Neural progenitor cell (in vitro differentiated cells): Measurements from ENCODE around the gene MESD. TPM values are rescaled to one million over a fixed set of nuclear protein-coding genes. Genes with fewer than 3 reads are reported as not detected.

Source experiments
- DNase-seq: peaks from one replicate; pipeline ENCODE4 v3.0.0-alpha.2; 2016; ENCODE audit warnings: low spot score
- H2AFZ ChIP-seq: fragments of 200-600 bp; sonication (generic); replicated peaks from 2 replicates; pipeline ENCODE4 v1.6.1; 2016; ENCODE audit warnings: antibody characterized with exemption
- H3F3A ChIP-seq: fragments of 200-600 bp; sonication (generic); 2 replicates; pipeline ENCODE4 v1.6.1; 2016; ENCODE audit warnings: antibody characterized with exemption, low read depth
- H3K27ac ChIP-seq: fragments of 200-600 bp; sonication (generic); 2 replicates; pipeline ENCODE4 v1.5.1; 2016; ENCODE audit warnings: mild to moderate bottlenecking
- H3K27me3 ChIP-seq: fragments of 200-600 bp; sonication (generic); 2 replicates; pipeline ENCODE4 v1.6.1; 2016; ENCODE audit warnings: mild to moderate bottlenecking, moderate library complexity
- H3K36me3 ChIP-seq: fragments of 200-600 bp; sonication (generic); 2 replicates; pipeline ENCODE4 v1.5.1; 2016
- H3K4me1 ChIP-seq: fragments of 200-600 bp; sonication (generic); 2 replicates; pipeline ENCODE4 v1.6.1; 2016; ENCODE audit warnings: mixed run types
- H3K4me2 ChIP-seq: fragments of 200-600 bp; sonication (generic); 2 replicates; pipeline ENCODE4 v1.6.1; 2016
- H3K4me3 ChIP-seq: fragments of 200-600 bp; sonication (generic); 2 replicates; pipeline ENCODE4 v1.5.1; 2016
- H3K79me2 ChIP-seq: fragments of 200-600 bp; sonication (generic); 2 replicates; pipeline ENCODE4 v1.6.1; 2016; ENCODE audit warnings: low read depth
- H3K9ac ChIP-seq: fragments of 200-600 bp; sonication (generic); 2 replicates; pipeline ENCODE4 v1.6.1; 2016
- H3K9me3 ChIP-seq: fragments of 200-600 bp; sonication (generic); 2 replicates; pipeline ENCODE4 v1.5.1; 2016; ENCODE audit warnings: low read depth
- H4K20me1 ChIP-seq: fragments of 200-600 bp; sonication (generic); 2 replicates; pipeline ENCODE4 v1.6.1; 2016; ENCODE audit warnings: low read depth
- H3K27ac Mint-ChIP-seq: 3 replicates; pipeline ENCODE4 v1.8.0; 2021; ENCODE audit warnings: mixed read lengths
- H3K27me3 Mint-ChIP-seq: 2 replicates; pipeline ENCODE4 v1.8.0; 2022; ENCODE audit warnings: low read depth, mild to moderate bottlenecking, inconsistent platforms, moderate library complexity, mixed read lengths; ENCODE audit not compliant: insufficient read depth
- H3K36me3 Mint-ChIP-seq: 3 replicates; pipeline ENCODE4 v1.8.0; 2021; ENCODE audit warnings: mixed read lengths
- H3K4me1 Mint-ChIP-seq: 3 replicates; pipeline ENCODE4 v1.8.0; 2021; ENCODE audit warnings: mixed read lengths
- H3K4me3 Mint-ChIP-seq: 3 replicates; pipeline ENCODE4 v1.8.0; 2021; ENCODE audit warnings: mild to moderate bottlenecking, moderate library complexity, mixed read lengths
- H3K9me3 Mint-ChIP-seq: 3 replicates; pipeline ENCODE4 v1.8.0; 2020; ENCODE audit warnings: mixed read lengths
- CTCF ChIP-seq: fragments of 200-600 bp; sonication (generic); IDR thresholded peaks from 2 replicates; pipeline ENCODE4 v1.5.1; 2017; ENCODE audit warnings: antibody characterized with exemption, mild to moderate bottlenecking
- EZH2 ChIP-seq: fragments of 200-600 bp; sonication (generic); IDR thresholded peaks from 2 replicates; pipeline ENCODE4 v1.6.1; 2017; ENCODE audit warnings: antibody characterized with exemption, mild to moderate bottlenecking, moderate library complexity
- EZH2phosphoT487 ChIP-seq: fragments of 200-600 bp; sonication (generic); IDR thresholded peaks from 2 replicates; pipeline ENCODE4 v1.6.1; 2017; ENCODE audit warnings: antibody characterized with exemption
- microRNA-seq: library from miRNA; unstranded; fragments of <30 nt; microRNA quantifications from one replicate; pipeline ENCODE4, GENCODE V29; 2016
- small RNA-seq: library from RNA; depleted of rRNA; stranded (forward); fragments of <200 nt; gene quantifications from one replicate; pipeline ENCODE3, GENCODE V24; 2015
- total RNA-seq: library from RNA; depleted of rRNA; stranded (reverse); fragments of >200 nt; gene quantifications from 2 replicates; pipeline ENCODE4 v1.2.3, GENCODE V29; 2015; ENCODE audit warnings: low replicate concordance

The MESD gene
- total RNA-seq, 1 donor from 2014 or later, result 31.5 TPM

DNA sequence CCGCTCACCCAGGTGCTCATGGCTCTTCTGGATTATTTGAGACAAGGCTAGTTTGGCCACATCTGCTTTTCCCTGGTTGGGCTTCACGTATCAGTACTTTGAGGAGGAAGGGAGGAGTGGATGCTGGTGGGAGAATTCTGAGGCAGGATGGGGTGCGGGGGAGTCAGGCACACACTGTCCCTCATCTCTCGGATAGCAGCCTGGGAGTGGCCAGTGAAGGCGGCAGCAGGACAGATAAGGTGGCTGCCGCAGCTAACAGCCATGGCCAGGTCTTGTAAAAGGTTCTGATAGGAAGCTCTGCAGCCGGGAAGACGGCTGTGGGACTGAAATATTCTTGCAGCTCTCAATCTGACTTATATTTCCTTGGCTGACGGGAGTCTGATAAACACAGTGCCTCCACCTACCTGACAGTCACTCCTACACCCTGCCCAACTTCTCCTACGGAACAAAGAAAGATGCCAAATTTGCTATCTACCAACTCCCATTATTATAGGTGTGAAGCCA is 87.3 kb downstream of the MESD start:
- Mint-ChIP-seq H3K27ac (peak overlapping the region; percentile 34), H3K4me3 (no peak overlapping the region), H3K4me1 (peaks cover 17% of the 10 kb centered on the region), H3K27me3 (peaks cover 8% of the 10 kb centered on the region), H3K9me3 (no peaks in the 10 kb centered on the region), H3K36me3 (no peaks in the 10 kb centered on the region)
- Histone ChIP-seq H3K79me2 (no peaks in the 10 kb centered on the region), H4K20me1 (no peaks in the 10 kb centered on the region), H3K9ac (no peak overlapping the region), H3K4me1 (no peaks in the 10 kb centered on the region), H3K4me2 (no peak overlapping the region), H3K4me3 (no peak overlapping the region), H3K36me3 (no peaks in the 10 kb centered on the region), H3K27ac (no peak overlapping the region), H3K27me3 (no peaks in the 10 kb centered on the region), H3K9me3 (no peaks in the 10 kb centered on the region), H2AFZ (no peak overlapping the region), H3F3A (no peaks in the 10 kb centered on the region)
- no peak for DNase-seq
- TF ChIP-seq EZH2 (no peak), CTCF (no peak), EZH2phosphoT487 (no peak)

- no peaks in the 10 kb centered on the region for H3K4me1 Mint-ChIP-seq
- H3K4me3 ChIP-seq, result no peak overlapping the region
- H3K9me3 Mint-ChIP-seq, result peaks cover 2% of the 10 kb centered on the region
These were observed 91.6 kb downstream of the MESD start for GRCh38 chr15:80898040-80898439.

More at GRCh38 chr15:80898040-80898439, 91.6 kb downstream of the MESD start:
- Histone ChIP-seq H3K27me3 (no peaks in the 10 kb centered on the region), H3K79me2 (no peaks in the 10 kb centered on the region), H3K27ac (no peak overlapping the region), H3F3A (no peaks in the 10 kb centered on the region), H3K4me2 (no peak overlapping the region), H3K36me3 (no peaks in the 10 kb centered on the region), H3K4me1 (no peaks in the 10 kb centered on the region), H4K20me1 (no peaks in the 10 kb centered on the region), H3K9ac (no peak overlapping the region), H3K9me3 (no peaks in the 10 kb centered on the region), H2AFZ (no peak overlapping the region)
- peaks cover 3% of the 10 kb centered on the region for H3K27me3 Mint-ChIP-seq
- H3K4me3 Mint-ChIP-seq, result no peak overlapping the region
- DNase-seq, result no peak
- H3K36me3 Mint-ChIP-seq, result no peaks in the 10 kb centered on the region
- TF ChIP-seq EZH2 (no peak), EZH2phosphoT487 (no peak), CTCF (no peak)
- H3K27ac Mint-ChIP-seq, result no peak overlapping the region

Small RNAs within 50 kb of the gene (microRNA-seq; reads per million reads assigned to microRNA genes)
- not detected for gene MIR4514

Small RNAs within 50 kb of the gene (small RNA-seq; reads per million reads assigned to genes)
- gene MIR4514, result not detected

Other genes starting within 250 kb of the MESD start
- gene CEMIP, start 210.4 kb downstream of the MESD start, total RNA-seq, result 0.03 TPM in 1 of 2 replicates, not detected in the other
- gene TLNRD1, start 11.1 kb upstream of the MESD start, total RNA-seq, result 7.3 and 27.3 TPM in 2 replicates
- 1.9 TPM in 1 of 2 replicates, not detected in the other for gene CFAP161, start 144.5 kb upstream of the MESD start, total RNA-seq
- gene IL16, start 207.1 kb upstream of the MESD start, total RNA-seq, result 0.09 TPM in 1 of 2 replicates, not detected in the other